Measurements from ENCODE around the gene MTX2. TPM values are rescaled to one million over a fixed set of nuclear protein-coding genes. Genes with fewer than 3 reads are reported as not detected.

MTX2 gene
- total RNA-seq (ENCODE audit: unreplicated experiment): 19.5 TPM
- long read RNA-seq, transcript MTX2-201 (10 exons, 1,364 nt): major isoform, 27 of 31 reads
- long read RNA-seq, partial matches to known transcripts: 0 of 31 reads
- long read RNA-seq, other reads (novel, unspliced or antisense): 2 of 31 reads

DNA sequence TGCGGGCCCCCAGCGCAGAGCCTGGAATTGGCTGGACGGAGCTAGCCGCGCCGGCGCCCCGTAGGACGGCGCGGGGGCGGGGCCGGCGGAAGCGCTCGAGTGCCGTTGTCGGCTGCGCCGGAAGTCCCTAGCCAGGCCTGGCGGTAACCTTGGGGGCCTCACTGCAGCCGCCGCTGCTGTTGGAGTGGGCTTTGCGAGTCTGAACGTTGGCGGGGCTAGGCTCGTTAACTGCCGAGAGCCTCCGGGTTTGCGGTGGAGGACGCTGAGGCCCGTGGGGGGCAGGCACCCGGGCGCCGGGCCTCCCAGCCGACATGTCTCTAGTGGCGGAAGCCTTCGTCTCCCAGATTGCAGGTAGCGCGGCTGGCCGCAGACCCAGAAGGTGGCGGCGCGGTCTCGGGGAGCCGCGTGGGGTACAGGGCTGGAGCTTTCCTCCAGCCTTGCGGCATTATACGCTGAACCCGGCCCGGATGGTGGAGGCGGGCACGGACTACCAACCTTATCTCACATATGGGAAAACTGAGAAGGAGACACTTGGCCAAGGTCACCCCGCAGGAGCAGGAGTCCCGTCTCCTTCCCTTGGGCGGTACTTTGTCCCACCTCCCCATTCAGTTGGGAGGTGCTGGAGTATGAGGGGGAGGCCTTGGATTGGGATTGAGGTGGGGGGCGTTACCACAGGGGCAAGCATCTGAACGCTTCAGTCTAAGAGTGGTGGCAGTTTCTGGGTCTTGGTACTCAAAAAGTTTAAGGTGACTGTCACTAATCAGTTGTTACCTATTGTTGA lies at the start of gene MTX2:
Gene MTX2, plus strand, starts transcription at position 124 of the 781 bp plus-strand sequence. Its CDS starts 188 bp downstream, at position 312.
- Mint-ChIP-seq H3K27me3 (ENCODE audit: unreplicated experiment) (no peaks in the 10 kb centered on the region), H3K9me3 (ENCODE audit: unreplicated experiment) (no peaks in the 10 kb centered on the region), H3K36me3 (ENCODE audit: low read depth, unreplicated experiment) (no peaks in the 10 kb centered on the region), H3K4me3 (ENCODE audit: unreplicated experiment) (peak within 1 kb of the TSS; percentile 96), H3K4me1 (ENCODE audit: unreplicated experiment) (peaks cover 12% of the 10 kb centered on the region), H3K27ac (ENCODE audit: unreplicated experiment) (peak within 1 kb of the TSS; percentile 81)
- peak; percentile 72 for DNase-seq (ENCODE audit: low spot score)
- TF ChIP-seq, protein P1, sequence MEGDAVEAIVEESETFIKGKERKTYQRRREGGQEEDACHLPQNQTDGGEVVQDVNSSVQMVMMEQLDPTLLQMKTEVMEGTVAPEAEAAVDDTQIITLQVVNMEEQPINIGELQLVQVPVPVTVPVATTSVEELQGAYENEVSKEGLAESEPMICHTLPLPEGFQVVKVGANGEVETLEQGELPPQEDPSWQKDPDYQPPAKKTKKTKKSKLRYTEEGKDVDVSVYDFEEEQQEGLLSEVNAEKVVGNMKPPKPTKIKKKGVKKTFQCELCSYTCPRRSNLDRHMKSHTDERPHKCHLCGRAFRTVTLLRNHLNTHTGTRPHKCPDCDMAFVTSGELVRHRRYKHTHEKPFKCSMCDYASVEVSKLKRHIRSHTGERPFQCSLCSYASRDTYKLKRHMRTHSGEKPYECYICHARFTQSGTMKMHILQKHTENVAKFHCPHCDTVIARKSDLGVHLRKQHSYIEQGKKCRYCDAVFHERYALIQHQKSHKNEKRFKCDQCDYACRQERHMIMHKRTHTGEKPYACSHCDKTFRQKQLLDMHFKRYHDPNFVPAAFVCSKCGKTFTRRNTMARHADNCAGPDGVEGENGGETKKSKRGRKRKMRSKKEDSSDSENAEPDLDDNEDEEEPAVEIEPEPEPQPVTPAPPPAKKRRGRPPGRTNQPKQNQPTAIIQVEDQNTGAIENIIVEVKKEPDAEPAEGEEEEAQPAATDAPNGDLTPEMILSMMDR (IDR thresholded peaks at IDR 0.05; ENCODE audit: unreplicated experiment): no peak

DNA sequence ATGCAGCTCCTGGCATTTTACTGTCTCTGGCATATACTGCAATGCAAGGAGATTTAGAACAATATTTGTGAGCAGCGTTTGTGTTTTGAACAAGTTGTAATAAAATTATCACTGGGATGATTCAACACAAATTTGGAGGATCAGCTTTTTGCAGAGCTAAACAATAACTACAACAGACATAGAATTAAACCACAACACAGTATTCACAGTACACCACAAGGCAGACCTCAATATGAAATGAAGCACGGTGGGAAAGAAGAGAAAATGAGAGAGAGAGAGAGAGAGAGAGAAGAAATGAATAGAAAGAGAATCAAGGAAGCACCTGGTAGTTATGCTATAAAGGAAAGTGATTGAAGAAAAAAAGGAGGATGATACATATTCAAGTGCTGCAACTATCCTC lies 41.4 kb upstream of the MTX2 start:
- TF ChIP-seq, protein P1 (IDR thresholded peaks at IDR 0.05; ENCODE audit: unreplicated experiment): no peak
- Mint-ChIP-seq H3K27me3 (ENCODE audit: unreplicated experiment) (peaks cover 2% of the 10 kb centered on the region), H3K9me3 (ENCODE audit: unreplicated experiment) (no peaks in the 10 kb centered on the region), H3K36me3 (ENCODE audit: low read depth, unreplicated experiment) (no peaks in the 10 kb centered on the region), H3K4me1 (ENCODE audit: unreplicated experiment) (no peaks in the 10 kb centered on the region), H3K4me3 (ENCODE audit: unreplicated experiment) (no peak overlapping the region), H3K27ac (ENCODE audit: unreplicated experiment) (no peak overlapping the region)
- no peak for DNase-seq (ENCODE audit: low spot score)

DNA sequence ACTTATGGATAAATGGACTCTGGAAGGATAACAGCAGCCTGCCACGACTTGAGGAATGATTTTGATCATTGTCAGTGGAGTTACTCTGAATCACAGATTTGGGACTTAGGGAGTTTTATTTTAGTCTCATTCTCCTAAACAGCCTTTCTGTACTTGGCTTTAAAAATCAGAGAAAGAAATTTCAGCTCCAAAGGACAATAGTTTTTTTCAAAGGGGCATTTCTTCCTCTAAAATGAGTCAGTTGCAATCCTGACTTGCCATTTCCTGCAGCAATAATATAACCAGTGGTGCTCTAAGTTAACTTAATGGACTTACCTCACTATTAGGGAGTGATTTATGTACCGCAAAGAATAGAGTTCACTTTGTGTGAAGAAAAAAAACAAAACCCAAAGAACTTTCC lies 35.1 kb upstream of the MTX2 start:
- no peak for DNase-seq (ENCODE audit: low spot score)
- no peak overlapping the region for H3K27ac Mint-ChIP-seq (ENCODE audit: unreplicated experiment)

DNA sequence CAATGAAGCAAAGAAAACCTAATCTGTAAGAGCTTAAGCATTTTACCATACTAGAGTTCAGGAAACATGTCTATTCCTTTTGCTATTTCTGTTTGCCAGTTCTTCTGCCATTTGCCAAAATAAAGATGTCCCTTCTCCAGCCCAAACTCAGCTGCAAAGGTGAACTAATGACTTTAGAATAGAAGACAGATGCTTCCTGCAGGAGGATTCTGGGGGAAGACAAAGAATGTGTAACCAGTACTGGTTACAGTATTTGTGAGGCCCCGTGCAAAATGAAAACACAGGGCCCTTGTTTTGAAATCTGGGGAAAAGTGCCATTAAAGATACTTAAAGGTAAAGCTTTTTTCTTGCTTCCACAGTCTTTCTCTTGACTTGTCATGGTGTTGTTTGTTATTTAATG lies 34.3 kb upstream of the MTX2 start:
- no peak for DNase-seq (ENCODE audit: low spot score)
- no peaks in the 10 kb centered on the region for H3K36me3 Mint-ChIP-seq (ENCODE audit: low read depth, unreplicated experiment)
- H3K27me3 Mint-ChIP-seq (ENCODE audit: unreplicated experiment): no peaks in the 10 kb centered on the region
- no peaks in the 10 kb centered on the region for H3K9me3 Mint-ChIP-seq (ENCODE audit: unreplicated experiment)
- no peak overlapping the region for H3K27ac Mint-ChIP-seq (ENCODE audit: unreplicated experiment)
- no peak overlapping the region for H3K4me3 Mint-ChIP-seq (ENCODE audit: unreplicated experiment)
- H3K4me1 Mint-ChIP-seq (ENCODE audit: unreplicated experiment): peaks cover 6% of the 10 kb centered on the region
- TF ChIP-seq, protein P1 (IDR thresholded peaks at IDR 0.05; ENCODE audit: unreplicated experiment): no peak

More for the DNA sequence above, 35.1 kb upstream of the MTX2 start:
- H3K9me3 Mint-ChIP-seq (ENCODE audit: unreplicated experiment): no peaks in the 10 kb centered on the region
- H3K27me3 Mint-ChIP-seq (ENCODE audit: unreplicated experiment): no peaks in the 10 kb centered on the region
- TF ChIP-seq, protein P1 (IDR thresholded peaks at IDR 0.05; ENCODE audit: unreplicated experiment): no peak
- H3K36me3 Mint-ChIP-seq (ENCODE audit: low read depth, unreplicated experiment): no peaks in the 10 kb centered on the region
- peaks cover 6% of the 10 kb centered on the region for H3K4me1 Mint-ChIP-seq (ENCODE audit: unreplicated experiment)
- H3K4me3 Mint-ChIP-seq (ENCODE audit: unreplicated experiment): no peak overlapping the region

DNA sequence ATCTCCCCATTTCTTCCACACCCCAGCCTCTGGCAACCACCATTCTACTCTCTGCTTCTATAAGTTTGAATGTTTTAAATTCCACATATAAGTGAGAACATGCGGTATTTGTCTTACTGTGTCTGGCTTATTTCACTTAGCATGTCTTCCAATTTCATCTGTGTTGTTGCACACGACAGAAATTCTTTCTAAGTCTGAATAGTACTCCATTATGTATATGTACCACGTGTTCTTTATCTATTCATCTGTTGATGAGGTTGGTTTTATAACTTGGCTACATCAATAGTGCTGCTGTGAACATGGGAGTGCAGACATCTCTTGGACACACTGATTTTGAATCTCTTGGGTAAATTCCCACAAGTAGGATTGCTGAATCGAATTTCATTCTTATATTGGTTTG lies 31.8 kb upstream of the MTX2 start:
- Mint-ChIP-seq H3K4me1 (ENCODE audit: unreplicated experiment) (peaks cover 6% of the 10 kb centered on the region), H3K27ac (ENCODE audit: unreplicated experiment) (no peak overlapping the region), H3K36me3 (ENCODE audit: low read depth, unreplicated experiment) (no peaks in the 10 kb centered on the region), H3K9me3 (ENCODE audit: unreplicated experiment) (no peaks in the 10 kb centered on the region), H3K4me3 (ENCODE audit: unreplicated experiment) (no peak overlapping the region), H3K27me3 (ENCODE audit: unreplicated experiment) (no peaks in the 10 kb centered on the region)
- TF ChIP-seq, protein P1 (IDR thresholded peaks at IDR 0.05; ENCODE audit: unreplicated experiment): no peak
- no peak for DNase-seq (ENCODE audit: low spot score)
